ENCODE data around the gene AHSA1. TPM values are rescaled to one million over a fixed set of nuclear protein-coding genes. Genes with fewer than 3 reads are reported as not detected.
"Not testable (repeated sequence)": the region's sequence is repeated elsewhere in the genome, so short reads cannot be mapped to it uniquely, and the experiment has no call there.

The AHSA1 gene
- total RNA-seq = 10 to 100 TPM; 28.7 to 33.7 TPM
- polyA plus RNA-seq (2013, experiment 1 of 2) = 91.2 TPM
- polyA plus RNA-seq (2013, experiment 2 of 2) = 82.7 TPM
- total RNA-seq = 33.8 to 309 (median 58.6) reads per million in 172 experiments

DNA sequence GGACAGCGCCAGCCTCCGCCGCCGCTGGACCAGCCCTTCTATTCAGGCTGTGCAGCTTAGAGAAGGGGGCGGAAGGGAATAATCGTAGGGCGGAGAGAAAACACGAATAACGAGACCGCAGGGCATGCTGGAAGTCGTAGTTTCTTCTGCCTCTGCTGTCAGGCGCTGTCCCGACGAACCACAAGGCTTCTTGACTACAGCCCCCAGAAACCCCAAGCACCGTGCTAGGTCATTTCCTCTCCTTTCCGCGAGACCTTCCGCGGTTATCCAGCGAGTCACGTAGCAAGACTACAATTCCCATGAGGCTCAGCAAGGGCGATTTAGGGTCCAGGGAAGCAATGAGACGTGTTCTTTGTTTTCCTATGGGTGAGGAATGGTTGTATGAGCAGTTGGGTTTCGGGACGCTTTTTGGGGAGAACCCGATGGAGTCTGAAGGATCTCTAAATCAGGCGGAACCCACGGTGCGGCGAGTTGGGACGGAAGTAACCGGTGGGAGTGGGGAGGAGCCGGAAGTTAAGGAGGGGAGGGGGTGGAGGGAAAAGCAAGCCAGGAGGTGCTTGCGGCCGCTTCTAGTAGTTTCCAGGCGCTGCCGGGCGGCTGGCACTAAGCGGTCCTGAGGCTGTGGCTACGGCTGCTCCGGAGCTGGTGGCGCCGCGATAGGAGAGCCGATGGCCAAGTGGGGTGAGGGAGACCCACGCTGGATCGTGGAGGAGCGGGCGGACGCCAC is at the start of gene AHSA1, which contains the start of gene VIPAS39:
TSS of gene AHSA1 (plus strand) at position 572 of the 727 bp plus-strand sequence. CDS start at position 669, 97 bp downstream.
TSS of gene VIPAS39 (minus strand) at position 80 of the 727 bp plus-strand sequence. CDS start 3,499 bp downstream, outside the sequence.
- TF ChIP-seq CTCF (IDR thresholded peaks at IDR 0.05) = no peak
- H3K4me3 ChIP-seq (ENCODE audit: low read length) = peak within 1 kb of the TSS; percentile 98
- Mint-ChIP-seq H3K27ac (peak within 1 kb of the TSS; percentile 90), H3K27me3 (no peaks in the 10 kb centered on the region), H3K36me3 (ENCODE audit: low read depth) (peaks cover 62% of the 10 kb centered on the region), H3K4me1 (ENCODE audit: low read depth) (peaks cover 48% of the 10 kb centered on the region), H3K9me3 (no peaks in the 10 kb centered on the region), H3K4me3 (peak within 1 kb of the TSS; percentile 100)
- ChIA-PET CTCF (no interaction called here), POLR2A (interaction anchor here (0.6 to 3.0 kb wide), 7 partner anchors 10 to 359 kb away, joined by 3 to 14 read pairs (median 3); partner anchors contain the start of genes GSTZ1, POMT2, SAMD15 and TMED8)
- peaks cover 31% of the 10 kb centered on the region for H3K4me1 ChIP-seq (ENCODE audit: insufficient read depth, low read length)
- peak within 1 kb of the TSS; percentile 79 to 96 for H3K27ac ChIP-seq (ENCODE audit: low read depth in 1 of 2, low read length in 2 of 2)
- intact Hi-C loops (cut with DNase I, micrococcal nuclease) = loop anchor here (1.0 to 5.0 kb wide), 11 partner anchors 80 to 1475 kb away; partner anchors contain the start of genes POMT2 (in 2 of the 2), SAMD15 (in 2 of the 2), SNW1 (in 2 of the 2) and SPTLC2 (in 2 of the 2)
- no peaks in the 10 kb centered on the region for H3K9me3 ChIP-seq (ENCODE audit: control insufficient read depth in 1 of 2, insufficient read depth in 1 of 2, low read length in 2 of 2)
- no peaks in the 10 kb centered on the region for H3K27me3 ChIP-seq (ENCODE audit: control insufficient read depth in 1 of 2, insufficient read depth in 2 of 2, low read length in 2 of 2)
- peak; percentile 86 to 99 (median 88) for DNase-seq
- peak; percentile 94 for ATAC-seq (ENCODE audit: poor library complexity)
- H3K36me3 ChIP-seq (ENCODE audit: insufficient read depth, low read length) = peaks cover 35% of the 10 kb centered on the region

DNA sequence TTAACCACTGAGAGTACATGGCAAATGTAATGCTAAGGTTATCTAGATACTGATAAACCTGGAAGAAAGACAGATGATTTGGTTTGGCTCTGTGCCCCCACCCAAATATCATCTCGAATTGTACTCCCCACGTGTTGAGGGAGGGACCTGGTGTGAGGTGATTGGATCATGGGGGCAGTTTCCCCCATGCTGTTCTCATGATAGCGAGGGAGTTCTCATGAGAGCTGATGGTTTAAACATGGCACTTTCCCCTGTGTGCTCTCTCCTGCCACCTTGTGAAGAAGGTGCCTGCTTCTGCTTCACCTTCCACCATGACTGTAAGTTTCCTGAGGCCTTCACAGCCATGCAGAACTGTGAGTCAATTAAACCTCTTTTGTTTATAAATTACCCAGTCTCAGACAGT is 48.8 kb upstream of the AHSA1 start:
- H3K27ac ChIP-seq (ENCODE audit: low read depth in 1 of 2, low read length in 2 of 2) = no peak overlapping the region
- no peaks in the 10 kb centered on the region for H3K36me3 Mint-ChIP-seq (ENCODE audit: low read depth)
- no peak overlapping the region for H3K4me3 ChIP-seq (ENCODE audit: low read length)
- no peak for TF ChIP-seq CTCF (IDR thresholded peaks at IDR 0.05)
- POLR2A ChIA-PET = no interaction called here
- no peaks in the 10 kb centered on the region for H3K27me3 Mint-ChIP-seq
- H3K27me3 ChIP-seq (ENCODE audit: control insufficient read depth in 1 of 2, insufficient read depth in 2 of 2, low read length in 2 of 2) = no peaks in the 10 kb centered on the region
- H3K36me3 ChIP-seq (ENCODE audit: insufficient read depth, low read length) = no peaks in the 10 kb centered on the region
- ATAC-seq (ENCODE audit: poor library complexity) = no peak
- H3K27ac Mint-ChIP-seq = no peak overlapping the region
- intact Hi-C loops (cut with DNase I, micrococcal nuclease) = no loop called here
- peaks cover 4% of the 10 kb centered on the region for H3K4me1 ChIP-seq (ENCODE audit: insufficient read depth, low read length)
- CTCF ChIA-PET = interaction anchor here (0.7 kb wide), 1 partner anchor 43 kb away, joined by 3 read pairs; no protein-coding TSS in a partner anchor
- no peak overlapping the region for H3K4me3 Mint-ChIP-seq
- DNase-seq = peak in 2 of 14 experiments; percentile 15 to 20
- no peaks in the 10 kb centered on the region for H3K9me3 Mint-ChIP-seq
- no peaks in the 10 kb centered on the region for H3K9me3 ChIP-seq (ENCODE audit: control insufficient read depth in 1 of 2, insufficient read depth in 1 of 2, low read length in 2 of 2)
- peaks cover 17% of the 10 kb centered on the region for H3K4me1 Mint-ChIP-seq (ENCODE audit: low read depth)

DNA sequence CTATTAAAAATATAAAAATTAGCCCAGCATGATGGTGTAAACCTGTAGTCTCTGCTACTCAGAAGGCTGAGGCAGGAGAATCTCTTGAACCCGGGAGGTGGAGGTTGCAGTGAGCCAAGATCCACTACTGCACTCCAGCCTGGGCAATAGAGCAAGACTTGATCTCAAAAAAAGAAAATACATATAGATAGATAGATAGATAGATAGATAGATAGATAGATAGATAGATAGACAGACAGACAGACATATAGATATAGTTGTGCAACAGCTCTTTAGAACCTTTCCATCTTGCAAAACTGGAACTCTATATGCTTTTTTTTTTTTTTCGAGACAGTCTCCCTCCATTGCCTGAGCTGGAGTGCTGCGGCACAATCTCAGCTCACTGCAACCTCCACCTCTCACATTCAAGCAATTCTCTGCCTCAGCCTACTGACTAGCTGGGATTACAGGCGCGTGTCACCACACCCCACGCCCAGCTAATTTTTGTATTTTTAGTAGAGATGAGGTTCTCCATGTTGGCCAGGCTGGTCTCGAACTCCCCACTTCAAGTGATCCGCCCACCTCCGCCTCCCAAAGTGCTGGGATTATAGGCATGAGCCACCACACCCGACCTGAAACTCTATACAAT is 42.4 kb upstream of the AHSA1 start:
- intact Hi-C loops (cut with DNase I, micrococcal nuclease); H3K27ac Mint-ChIP-seq; H3K4me3 ChIP-seq (ENCODE audit: low read length); H3K27me3 Mint-ChIP-seq; H3K4me1 ChIP-seq (ENCODE audit: insufficient read depth, low read length); DNase-seq; POLR2A ChIA-PET; H3K4me3 Mint-ChIP-seq; ATAC-seq (ENCODE audit: poor library complexity); CTCF ChIA-PET; H3K9me3 Mint-ChIP-seq; H3K27me3 ChIP-seq (ENCODE audit: control insufficient read depth in 1 of 2, insufficient read depth in 2 of 2, low read length in 2 of 2); H3K27ac ChIP-seq (ENCODE audit: low read depth in 1 of 2, low read length in 2 of 2); H3K36me3 ChIP-seq (ENCODE audit: insufficient read depth, low read length); H3K4me1 Mint-ChIP-seq (ENCODE audit: low read depth): not testable (repeated sequence)
- H3K36me3 Mint-ChIP-seq (ENCODE audit: low read depth) = peaks cover 14% of the 10 kb centered on the region
- peaks cover 14 to 17% of the 10 kb centered on the region in 2 experiments for H3K9me3 ChIP-seq (ENCODE audit: control insufficient read depth in 1 of 2, insufficient read depth in 1 of 2, low read length in 2 of 2)

- POLR2A ChIA-PET; H3K27ac Mint-ChIP-seq; H3K4me3 Mint-ChIP-seq; H3K4me1 Mint-ChIP-seq (ENCODE audit: low read depth); DNase-seq; H3K4me1 ChIP-seq (ENCODE audit: insufficient read depth, low read length); CTCF ChIA-PET; H3K27ac ChIP-seq (ENCODE audit: low read depth in 1 of 2, low read length in 2 of 2); H3K27me3 ChIP-seq (ENCODE audit: control insufficient read depth in 1 of 2, insufficient read depth in 2 of 2, low read length in 2 of 2); H3K36me3 ChIP-seq (ENCODE audit: insufficient read depth, low read length); H3K4me3 ChIP-seq (ENCODE audit: low read length); H3K9me3 Mint-ChIP-seq; H3K27me3 Mint-ChIP-seq; intact Hi-C loops (cut with DNase I, micrococcal nuclease); ATAC-seq (ENCODE audit: poor library complexity): not testable (repeated sequence)
- H3K9me3 ChIP-seq (ENCODE audit: control insufficient read depth in 1 of 2, insufficient read depth in 1 of 2, low read length in 2 of 2) = peaks cover 14 to 17% of the 10 kb centered on the region in 2 experiments
- peaks cover 18% of the 10 kb centered on the region for H3K36me3 Mint-ChIP-seq (ENCODE audit: low read depth)
Measured at GRCh38 chr14:77416098-77416497, 41.8 kb upstream of the AHSA1 start.
